Pons (tissue), 1 donor: ENCODE measurements around the gene AMIGO1.

Experiments
- DNase-seq: peaks from one replicate; pipeline ENCODE4 v3.0.0-alpha.2; 2016; ENCODE audit warnings: low spot score

AMIGO1 gene

GRCh38 chr1:109502364-109502851 lies 7.1 kb downstream of the AMIGO1 start:
- no peak for DNase-seq

- no peak for DNase-seq
Measured at GRCh38 chr1:109501644-109502363, 7.7 kb downstream of the AMIGO1 start.

DNA sequence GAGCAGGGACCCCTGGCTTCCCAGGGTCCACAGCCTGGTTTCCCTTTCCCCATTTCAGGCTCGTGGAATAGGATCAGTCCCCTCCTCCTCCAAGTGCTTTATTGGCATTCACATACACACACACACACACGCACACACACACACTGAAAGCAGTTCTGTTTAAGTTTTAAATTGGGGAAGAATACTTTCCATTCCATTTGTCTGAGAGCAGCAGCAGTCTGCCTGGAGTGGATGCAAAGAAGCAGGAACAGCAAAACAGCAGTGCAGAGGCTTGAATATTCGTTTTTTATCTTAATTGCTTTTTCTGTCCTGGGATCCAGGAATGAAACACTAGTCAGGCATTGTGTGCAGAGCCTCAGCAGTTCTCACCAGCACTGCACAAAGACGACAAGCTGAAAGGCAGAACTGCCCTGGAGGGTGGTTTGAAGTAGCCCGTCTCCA lies 8.6 kb downstream of the AMIGO1 start:
- DNase-seq, result no peak

DNA sequence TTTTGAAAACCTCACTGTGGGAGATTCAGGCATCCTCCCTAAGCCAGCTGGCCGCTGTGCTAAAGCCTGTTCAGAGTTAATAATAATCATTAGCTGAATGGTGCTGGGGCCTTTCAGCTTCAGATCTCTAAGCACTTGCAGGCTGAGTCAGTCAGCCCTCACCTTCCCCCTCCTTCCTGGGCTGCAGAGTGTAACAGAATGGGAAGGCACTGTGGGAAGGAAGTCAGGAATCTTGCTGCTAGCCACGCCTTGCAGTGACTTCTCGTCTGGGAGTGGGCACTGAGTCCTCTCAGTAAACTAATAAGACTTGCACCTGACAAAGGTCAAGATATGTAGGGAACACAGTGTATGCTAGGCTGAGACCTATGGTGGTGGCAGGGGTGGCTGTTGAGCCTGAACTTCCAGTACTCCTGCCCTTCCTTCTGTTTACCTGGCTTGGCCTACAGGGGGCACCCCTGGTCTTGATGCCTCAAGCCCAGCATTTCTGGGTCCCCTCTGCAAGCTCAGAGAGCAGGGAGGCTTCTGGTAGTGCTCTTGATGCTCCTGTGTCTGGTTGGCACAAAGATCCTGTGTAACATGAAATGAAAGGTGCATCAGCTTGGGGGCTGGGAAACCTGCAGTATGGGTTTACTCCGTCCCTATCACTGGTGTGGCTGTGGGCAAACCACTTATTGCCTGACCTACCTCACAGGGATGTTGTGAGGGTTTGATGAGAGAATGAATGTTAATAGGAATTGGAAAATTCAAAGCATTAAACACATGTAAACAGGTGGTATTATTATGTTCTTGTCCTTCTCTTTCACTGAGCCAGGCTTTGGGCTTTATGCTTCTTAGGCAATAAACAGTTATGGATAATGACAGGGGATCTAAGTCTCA lies 9.6 kb downstream of the AMIGO1 start:
- peak; percentile 32 for DNase-seq

DNA sequence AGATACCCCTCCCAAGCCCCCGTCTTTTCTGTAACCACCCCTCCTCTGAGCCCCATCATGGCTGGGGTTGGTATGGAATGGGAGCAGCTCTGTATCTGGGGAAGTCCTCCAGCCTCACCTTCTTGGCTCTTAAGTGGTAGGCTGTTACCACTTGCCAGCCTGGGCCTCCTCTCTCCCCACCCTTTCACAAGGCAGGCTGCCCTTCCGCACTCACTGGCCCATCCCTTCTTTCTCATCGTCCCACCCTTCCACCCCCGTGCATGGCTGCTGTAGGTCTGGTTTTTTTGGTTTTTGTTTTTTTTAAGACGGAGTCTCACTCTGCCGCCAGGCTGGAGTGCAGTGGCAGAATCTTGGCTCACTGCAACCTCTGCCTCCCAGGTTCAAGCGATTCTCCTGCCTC lies 10.4 kb downstream of the AMIGO1 start:
- no peak for DNase-seq

GRCh38 chr1:109498161-109498801 lies 11.2 kb downstream of the AMIGO1 start:
- peak; percentile 18 for DNase-seq

DNA sequence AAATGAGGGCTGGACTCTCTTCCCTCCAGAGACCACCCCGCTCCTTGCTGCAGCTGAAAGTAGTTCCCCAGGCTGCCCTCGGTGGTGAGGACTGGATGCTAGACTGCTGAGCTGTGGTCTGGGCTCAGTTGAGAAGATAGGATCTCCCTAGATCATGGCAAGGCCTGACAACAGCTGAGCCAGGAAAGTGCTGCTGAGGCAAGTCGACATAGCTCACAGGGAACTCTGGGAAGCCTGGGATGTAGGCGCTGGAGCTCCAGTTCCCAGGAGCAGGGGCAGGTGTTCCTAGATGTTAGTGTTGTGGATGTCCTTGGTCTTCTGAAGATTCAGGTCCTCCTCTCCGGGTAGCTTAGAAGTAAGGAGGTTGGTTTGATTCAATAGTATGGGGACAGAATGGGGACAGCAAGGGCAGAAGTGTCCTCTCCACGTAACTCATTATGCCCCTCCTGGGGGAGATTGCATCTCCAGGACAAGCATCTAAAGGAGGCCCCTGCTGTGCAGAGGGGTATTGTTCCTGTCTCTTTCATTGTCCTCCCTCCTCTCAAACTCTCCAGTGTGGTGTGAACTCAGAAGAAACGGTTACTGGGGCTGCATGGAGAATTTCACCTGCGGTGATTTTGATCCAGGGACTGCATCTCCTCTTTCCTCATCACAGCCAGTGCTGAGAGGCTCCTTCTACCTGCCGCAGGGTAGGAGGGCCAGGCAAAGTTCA lies 11.9 kb downstream of the AMIGO1 start:
- DNase-seq, result no peak

- DNase-seq, result no peak
Measured at GRCh38 chr1:109495738-109496137, 13.8 kb downstream of the AMIGO1 start.

GRCh38 chr1:109493805-109494539 lies 15.6 kb downstream of the AMIGO1 start, which contains the start of gene CYB561D1:
Gene CYB561D1 (plus strand): TSS chr1:109494094. CDS start chr1:109494140, 46 bp downstream.
- peak; percentile 76 for DNase-seq

GRCh38 chr1:109493227-109493626 lies 16.3 kb downstream of the AMIGO1 start:
- no peak for DNase-seq

GRCh38 chr1:109492779-109493178 lies 16.7 kb downstream of the AMIGO1 start:
- no peak for DNase-seq

DNA sequence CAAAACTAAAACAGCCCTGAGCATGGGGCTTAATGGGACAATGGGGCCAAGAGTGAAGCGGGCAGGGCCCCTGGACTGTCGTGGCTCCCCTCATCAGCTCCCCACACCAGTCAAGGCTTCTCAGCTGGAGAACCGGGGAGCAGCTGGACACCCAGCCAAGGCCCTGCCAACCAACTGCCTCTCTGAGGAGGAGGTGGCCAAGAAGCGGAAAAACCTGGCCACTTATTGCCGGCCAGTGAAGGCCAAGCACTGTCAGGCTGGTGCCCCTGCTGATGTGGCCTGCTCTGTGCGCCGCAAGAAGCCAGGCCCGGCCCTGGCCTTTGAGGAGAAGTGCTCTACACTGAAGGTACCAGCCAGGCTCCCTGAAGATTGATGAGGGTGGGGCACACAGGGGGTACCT lies 18.2 kb downstream of the AMIGO1 start:
- no peak for DNase-seq

DNA sequence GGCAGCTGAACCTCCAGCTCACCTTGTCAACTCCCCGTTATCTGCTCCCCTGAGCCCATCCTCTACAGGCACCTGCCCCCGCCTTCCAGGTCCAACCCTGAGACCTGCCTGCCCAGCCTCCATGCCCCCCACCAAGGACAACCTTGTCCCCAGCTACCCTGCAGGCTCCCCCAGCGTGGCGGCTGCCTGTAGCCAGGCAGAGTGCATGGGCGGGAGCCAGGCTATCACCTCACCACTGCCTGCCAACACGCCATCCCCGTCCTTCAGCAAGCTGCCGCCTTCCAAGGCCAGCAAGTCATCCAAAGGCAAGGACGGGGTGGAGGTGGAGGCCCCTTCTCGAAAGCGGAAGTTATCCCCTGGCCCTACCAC lies 18.6 kb downstream of the AMIGO1 start:
- DNase-seq, result no peak

DNA sequence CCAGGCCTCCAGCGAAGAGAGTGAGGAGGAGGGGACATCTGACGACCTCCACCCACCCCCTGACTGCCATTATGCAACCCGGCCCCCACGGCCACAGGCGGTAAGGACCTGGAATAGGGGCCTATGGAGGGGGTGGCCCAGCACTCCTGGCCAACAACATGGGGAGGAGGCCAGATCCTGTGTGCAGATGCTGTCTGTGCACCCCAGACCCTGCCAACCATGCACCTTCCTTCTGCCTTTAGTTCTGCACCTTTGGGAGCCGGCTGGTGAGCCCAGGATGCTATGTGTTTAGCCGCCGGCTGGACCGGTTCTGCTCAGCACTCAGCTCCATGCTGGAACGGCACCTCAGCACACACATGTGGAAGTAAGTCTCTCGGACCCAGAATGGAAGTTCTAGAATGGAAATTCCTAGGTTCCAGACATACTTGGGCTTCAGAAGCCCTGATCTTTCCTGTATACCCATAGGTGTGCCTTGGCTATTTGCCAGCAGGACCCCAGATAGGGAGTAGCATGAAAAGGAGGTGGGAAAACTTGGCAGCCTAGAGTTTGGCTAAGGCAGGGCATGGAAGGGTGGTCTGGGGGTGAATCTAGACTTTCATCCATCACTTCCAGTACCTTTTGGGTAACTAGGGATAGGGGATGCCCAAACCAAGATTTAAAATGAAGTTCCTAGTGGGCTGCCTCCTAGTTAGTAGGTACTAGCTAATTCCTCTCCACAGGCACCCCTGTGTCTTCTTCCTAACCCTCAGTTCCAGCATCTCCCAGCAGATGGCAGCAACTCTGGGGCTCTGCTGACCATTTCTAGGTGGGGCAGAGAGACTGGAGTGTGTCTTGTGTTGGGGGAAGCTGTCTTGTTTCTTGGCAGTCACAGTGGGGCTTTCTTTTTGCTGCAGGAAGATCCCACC lies 19.2 kb downstream of the AMIGO1 start:
- peak; percentile 69 for DNase-seq

DNA sequence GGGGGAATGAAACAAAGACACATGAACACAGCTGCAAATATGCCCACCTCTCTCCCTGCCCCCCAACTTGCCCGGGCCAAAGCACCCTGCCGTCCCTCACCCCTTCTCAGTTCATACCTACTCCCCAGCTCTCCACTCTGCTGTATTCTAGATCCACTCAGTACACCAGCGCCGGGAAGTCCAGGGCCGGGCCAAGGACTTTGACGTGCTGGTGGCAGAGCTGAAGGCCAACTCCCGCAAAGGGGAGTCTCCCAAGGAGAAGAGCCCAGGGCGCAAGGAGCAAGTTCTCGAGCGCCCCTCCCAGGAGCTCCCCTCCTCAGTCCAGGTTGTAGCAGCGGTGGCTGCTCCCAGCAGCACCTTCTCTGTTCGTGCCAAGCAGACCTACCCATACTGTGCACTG lies 20.8 kb downstream of the AMIGO1 start:
- DNase-seq, result no peak

DNA sequence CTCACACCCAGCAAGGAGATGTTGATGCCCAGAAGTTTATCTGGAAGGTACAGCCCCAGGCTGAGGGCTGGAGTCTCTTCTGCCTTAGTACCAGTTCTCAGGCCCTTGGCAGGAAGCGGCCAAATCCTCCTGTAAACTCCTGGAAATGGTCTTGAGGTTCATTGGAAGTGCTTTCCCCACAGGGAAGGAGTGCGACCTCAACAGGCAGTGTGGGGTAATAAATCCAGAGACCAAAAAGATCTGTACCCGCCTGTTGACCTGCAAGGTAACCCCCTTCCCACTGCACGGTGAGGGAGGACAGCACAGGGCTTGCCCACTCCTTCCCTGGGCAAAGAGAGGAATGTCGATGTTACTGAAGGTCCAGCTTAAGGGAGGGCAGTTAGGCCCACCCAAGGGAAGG lies 21.3 kb downstream of the AMIGO1 start:
- DNase-seq, result no peak

DNA sequence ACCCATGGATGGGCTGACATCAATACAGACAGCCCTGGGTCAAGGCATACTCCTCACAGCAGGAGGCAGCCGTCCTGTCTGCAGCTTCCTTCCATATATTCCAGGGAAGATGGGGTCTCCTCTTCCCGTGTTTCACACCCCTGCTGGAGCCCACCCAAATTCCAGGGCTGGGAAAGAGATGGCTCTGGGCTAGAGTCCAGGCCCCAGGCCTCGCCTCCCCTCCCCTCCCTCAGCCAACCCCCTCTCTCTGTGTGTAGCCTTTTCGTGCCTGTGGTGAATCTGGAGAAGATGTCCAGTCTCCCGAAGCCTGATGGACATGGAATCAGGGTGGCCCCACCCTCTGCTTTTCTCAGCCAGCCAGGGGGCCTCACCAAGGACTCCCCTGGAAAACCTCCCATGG lies 22.3 kb downstream of the AMIGO1 start:
- no peak for DNase-seq

GRCh38 chr1:109485001-109485400 lies 24.5 kb downstream of the AMIGO1 start:
- DNase-seq, result no peak

DNA sequence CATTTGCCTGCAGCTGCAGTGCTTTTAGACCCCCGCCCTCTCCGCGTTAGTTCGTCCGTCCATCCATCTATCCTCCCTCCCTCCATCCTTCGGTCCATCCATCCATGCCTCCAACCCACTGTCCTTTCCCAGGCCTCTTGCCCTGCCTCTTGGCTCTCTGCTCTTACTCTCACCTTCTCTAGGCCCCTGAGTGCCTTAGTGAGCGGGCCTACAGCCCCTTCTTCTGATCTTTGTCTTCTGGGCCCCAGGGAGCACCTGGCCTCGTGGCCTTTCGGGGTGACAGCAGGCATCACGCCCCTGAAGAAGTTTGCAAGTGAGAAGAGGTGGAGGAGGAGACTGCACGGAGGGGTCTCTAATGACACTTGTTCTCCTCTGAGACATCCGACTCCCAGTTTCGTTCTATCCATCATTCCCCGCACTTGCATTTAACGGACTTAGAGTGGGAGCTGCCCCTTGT lies 25.0 kb downstream of the AMIGO1 start:
- DNase-seq, result no peak
